ENCODE data around the gene PDE8B.
A peak's percentile ranks its signal among the peaks of the same experiment; 100 is the strongest.
"Not testable (repeated sequence)": the region's sequence is repeated elsewhere in the genome, so short reads cannot be mapped to it uniquely, and the experiment has no call there.

Gene PDE8B

DNA sequence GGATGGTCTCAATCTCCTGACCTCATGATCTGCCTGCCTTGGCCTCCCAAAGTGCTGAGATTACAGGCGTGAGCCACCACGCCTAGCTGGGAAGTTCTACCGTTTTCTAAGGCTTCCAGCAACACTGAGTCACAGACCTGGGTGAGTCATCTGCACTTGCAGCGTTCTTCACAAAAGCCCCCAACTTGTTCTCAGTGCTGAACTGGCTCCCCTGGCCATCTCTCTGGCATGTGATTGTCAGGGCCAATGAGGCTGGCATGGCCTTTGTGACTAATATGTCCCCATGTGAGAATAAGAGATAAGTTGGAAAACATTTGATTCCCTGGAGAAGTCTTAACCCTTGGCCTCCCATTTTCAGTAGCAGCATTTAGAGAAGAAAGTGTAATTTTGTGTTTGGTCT lies 157.3 kb downstream of the PDE8B start:
- DNase-seq = no peak

DNA sequence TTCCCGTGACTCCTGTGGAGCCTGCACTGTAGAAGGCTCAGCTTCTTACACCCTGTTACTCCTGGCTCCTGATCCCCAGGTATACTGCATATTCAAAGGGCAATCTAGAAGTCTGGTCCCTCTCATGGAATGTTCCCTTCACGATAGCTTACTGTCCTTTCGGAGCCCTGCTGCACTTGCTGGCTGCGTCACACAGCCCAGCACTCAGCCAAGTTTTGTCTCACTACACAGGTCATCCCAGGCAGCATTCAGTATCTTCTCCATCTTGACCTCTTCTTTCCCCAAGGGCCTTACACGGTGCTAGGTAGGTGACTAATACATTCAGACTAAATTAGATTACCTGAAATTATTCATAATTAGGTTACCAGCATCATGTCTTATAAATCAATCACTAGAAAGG lies 157.9 kb downstream of the PDE8B start:
- DNase-seq = no peak

DNA sequence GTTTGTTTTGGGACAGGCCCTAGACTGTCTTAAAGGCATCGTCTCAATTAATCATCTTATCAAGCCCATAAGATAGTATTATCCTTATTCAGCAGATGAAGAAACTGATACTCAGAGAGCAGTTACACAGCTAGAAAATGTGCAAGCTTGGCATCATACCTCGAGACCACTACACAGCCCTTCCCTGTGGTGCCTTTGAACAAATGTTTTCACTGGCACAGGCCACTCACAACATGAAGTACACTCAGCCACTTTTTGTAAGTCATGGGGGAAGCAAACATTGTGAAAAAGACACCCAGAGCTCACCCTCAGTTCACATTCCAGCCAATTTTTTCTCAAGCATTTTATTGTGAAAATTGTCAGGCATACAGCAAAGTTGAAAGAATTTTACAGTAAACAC lies 159.1 kb downstream of the PDE8B start:
- no peak for DNase-seq

DNA sequence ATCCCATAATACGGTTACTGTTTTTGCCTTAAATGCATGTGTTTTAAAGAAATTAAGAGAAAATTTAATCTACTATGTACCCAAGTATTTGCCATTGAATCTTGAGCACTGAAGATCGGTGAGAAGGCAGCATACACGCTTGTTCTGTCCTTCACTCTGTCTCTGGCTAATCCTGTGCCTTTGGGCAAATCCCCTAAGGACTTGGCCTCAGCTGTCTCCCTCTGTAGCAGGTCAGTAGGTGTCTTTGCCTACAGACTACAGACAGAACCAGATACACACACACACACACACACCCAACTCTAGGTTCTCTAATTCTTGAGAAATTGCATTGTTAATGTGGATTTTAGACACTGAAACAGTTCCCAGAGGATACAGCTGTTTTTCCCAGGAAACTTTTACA lies 164.2 kb downstream of the PDE8B start:
- DNase-seq = no peak

DNA sequence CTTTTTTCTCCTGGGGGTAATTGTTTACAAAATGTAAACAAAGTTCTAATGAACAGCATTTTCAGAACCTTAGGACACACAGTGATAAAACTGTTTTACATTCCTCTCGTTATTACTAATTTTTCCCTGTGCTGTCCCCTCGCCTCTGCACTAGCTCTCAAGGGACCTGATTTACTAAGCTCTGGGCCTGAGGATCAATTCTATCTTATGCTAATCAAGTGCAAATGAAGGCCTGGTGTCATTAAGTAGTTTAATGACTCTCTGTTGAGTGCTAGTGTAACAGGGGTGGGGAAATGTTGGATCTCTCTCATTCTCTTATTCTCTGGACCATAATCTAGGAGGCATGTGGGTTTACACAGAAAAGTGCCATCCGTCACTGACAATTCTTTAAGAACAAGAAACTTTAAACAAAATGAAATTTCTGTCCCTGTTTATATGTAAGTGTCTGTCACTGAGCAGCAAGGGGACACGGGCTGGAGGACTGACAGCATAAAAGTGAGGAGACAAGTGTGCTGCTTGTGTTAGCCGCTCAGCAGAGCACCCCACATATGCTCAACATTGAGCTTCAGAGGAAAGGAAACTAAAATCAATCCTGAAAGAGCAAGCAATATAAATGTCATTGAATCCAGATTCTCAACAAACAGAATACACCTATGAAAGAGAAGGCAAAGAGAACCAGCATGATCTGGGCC lies 166.3 kb downstream of the PDE8B start:
- no peak for DNase-seq

DNA sequence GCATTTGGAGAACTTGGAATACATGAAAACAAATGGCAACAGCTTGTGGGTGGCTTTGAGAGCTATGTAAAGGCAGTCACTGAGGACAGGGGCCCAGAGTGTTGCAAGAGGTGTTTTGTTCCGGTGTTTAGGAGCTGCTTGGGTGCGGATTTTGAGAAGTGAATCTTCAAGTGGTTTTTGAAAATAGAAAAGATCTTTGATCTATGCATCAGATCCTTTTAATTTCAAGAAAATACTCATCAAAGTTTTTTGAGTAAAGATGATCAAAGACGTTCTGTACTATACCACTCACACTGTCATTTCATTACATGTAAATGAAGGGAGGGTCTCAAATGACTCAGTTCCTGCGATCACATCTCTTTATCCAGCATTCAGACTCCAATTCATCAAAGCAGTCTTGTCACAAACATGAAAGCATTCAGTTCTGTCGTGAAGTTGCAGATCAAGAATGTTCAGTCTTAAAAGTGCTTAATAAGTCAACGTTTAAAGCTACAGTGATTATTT lies 169.1 kb downstream of the PDE8B start:
- peak in 1 of 4 experiments; percentile 5 for DNase-seq

DNA sequence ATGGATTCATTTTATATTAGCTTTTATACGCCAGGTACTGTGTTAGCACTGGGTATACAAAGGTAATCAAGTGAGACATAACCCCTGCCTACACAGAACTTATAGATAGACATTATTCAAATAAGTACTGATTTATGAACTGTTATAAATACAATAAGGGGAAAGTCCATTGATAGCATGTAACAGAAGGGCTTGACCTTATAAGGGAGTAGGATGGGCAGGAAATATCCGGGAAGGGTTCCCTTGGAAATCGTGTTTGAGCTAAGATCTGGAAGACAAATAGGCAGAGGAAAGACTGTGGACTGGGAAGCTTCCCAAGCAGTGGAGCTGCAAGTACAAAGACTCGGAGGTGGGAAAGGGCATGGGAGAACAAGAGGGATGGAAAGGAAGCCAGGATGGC lies 170.2 kb downstream of the PDE8B start:
- DNase-seq = no peak

DNA sequence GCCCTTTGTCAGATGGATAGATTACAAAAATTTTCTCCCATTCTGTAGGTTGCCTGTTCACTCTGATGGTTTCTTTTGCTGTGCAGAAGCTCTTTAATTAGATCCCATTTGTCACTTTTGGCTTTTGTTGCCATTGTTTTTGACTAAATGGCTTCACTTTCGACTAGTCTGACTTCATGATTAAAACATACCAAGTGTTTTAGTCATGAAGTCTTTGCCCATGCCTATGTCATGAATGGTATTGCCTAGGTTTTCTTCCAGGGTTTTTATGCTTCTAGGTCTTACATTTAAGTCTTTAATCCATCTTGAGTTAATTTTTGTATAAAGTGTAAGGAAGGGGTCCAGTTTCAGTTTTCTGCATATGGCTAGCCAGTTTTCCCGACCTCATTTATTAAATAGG lies 172.9 kb downstream of the PDE8B start:
- DNase-seq = not testable (repeated sequence)

DNA sequence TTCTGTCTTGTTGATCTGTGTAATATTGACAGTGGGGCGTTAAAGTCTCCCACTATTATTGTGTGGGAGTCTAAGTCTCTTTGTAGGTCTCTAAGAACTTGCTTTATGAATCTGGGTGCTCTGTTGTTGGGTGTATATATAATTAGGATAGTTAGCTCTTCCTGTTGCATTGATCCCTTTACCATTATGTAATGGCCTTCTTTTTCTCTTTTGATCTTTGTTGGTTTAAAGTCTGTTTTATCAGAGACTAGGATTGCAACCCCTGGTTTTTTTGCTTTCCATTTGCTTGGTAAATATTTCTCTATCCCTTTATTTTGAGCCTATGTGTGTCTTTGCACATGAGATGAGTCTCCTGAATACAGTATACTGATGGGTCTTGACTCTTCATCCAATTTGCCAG lies 175.9 kb downstream of the PDE8B start:
- not testable (repeated sequence) for DNase-seq

DNA sequence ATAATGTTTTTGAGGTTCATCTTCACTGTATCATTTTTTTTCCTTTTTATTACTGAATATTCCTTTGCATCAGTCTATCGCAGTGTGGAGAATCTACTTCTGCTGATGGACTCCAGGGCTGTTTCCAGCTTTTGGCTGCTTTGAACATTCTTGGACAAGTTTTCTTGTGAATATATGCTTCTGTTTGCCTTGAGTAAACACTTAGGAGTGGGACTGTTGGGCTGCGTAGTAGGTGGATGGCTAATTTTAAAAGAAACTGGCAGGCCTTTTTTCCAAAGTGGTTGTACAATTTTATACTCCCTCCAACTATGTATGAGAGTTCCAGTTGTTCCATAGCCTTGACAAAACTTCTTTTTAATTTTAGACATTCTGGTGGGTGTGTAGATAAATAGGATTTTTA lies 179.3 kb downstream of the PDE8B start:
- DNase-seq = no peak

DNA sequence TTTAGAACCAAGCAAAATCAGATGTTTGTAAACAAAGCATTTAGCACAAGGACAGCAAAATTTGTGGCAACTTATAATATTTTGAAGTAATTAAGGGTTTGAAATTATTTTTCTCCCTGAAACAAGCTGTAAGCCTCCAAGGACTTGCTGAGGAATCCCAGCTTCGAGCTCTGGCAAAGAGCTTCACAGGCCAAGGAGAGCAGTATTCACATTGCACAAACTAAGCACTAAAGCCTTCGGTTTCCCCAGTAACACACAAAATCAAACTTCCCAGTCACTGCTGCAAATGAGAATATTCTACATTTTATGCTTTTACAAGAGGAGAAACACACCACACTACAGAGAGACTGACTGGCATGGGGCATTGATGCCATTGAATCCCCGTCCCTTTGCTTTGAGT lies 179.7 kb downstream of the PDE8B start:
- DNase-seq = no peak

DNA sequence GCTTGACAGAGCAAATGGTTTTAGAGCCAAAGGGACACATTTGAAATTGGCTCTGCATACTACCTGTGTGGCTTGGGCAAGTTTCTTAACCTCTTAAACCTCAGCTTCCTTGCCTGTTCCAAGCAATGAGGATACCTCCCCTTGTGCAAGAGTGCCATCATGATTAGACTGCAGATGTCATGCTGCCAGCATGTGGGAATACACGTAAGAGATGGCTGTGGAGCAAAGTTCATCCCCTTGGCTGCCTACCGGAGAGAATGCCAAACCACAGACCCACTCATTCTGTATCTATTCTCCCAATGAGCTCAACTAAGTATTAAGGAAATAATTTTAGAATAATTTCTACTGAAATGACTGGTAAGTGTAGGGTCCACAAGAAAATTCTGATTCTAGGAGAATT lies 180.3 kb downstream of the PDE8B start:
- no peak for DNase-seq

DNA sequence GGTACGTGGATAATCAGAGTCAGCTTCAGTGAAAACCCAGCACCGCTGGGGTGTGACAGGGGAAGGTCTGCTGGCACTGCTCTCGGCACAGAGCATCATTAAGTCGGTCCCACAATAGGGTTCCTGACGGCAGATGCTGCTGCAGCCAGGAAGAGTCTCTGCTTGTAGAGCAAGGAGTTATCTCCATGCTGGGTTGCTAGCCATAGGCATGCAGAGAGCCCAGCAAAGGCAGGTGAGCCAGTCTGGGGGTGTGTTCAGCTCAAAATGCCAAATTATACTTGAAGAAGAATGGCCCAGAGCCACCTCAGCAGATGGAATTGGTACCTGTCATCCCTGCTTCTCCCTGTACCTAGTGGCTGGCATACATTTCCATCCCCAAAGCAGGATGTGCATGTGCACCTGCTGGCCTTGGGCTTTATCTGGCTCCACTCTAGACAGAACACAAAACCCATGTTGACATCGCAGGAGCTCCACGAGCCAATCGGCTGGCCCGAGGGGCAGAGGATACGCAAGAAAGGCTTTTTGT lies 180.8 kb downstream of the PDE8B start:
- DNase-seq = no peak

DNA sequence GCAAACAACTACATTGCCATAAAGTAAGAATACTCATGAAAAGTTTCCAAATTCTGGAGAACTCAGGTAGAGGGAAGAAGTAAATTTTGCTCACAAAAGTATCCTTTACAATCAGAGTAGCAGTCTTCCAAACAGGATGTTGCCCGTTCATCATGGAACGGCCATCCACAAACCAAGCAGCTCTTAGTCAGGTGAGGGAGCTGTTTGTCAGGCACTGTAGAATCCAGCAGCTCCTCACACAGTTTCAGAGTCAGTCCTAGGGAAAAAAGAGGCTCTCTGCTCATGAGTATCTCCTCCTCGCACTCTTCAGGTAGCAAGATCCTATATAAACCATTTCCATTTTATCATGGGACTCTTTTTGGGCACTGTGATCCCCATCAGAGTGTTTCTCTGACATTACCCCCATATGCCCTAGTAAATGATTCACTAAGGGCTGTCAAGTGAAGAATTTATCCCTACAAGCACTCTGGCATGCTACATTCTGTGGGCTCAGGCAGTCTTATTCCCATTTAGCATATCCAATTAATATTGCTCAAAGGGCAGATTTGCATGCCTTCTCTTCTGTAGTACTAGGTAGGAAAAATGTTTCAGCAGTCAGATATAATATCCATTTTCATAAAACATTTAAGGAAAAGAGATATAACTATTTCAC lies 183.7 kb downstream of the PDE8B start:
- no peak for DNase-seq

DNA sequence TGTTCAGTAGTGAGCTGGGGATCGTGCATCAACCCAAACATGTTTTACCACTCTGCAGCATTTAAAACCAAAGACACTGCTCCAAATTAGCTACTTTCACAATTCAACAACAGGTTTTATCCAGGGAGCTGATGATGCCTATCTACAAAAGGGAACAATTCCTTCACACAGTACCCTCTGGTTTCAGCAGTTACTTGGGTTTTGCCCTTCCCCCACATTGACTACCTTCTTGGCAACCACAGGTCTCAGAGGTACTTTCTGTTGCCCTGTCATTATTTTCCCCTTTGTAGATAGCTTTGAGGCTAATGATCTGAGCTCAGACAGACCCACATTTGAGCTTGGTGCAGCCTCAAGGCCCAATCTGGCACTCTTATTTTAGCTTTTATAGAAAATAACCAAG lies 185.5 kb downstream of the PDE8B start:
- DNase-seq = no peak

DNA sequence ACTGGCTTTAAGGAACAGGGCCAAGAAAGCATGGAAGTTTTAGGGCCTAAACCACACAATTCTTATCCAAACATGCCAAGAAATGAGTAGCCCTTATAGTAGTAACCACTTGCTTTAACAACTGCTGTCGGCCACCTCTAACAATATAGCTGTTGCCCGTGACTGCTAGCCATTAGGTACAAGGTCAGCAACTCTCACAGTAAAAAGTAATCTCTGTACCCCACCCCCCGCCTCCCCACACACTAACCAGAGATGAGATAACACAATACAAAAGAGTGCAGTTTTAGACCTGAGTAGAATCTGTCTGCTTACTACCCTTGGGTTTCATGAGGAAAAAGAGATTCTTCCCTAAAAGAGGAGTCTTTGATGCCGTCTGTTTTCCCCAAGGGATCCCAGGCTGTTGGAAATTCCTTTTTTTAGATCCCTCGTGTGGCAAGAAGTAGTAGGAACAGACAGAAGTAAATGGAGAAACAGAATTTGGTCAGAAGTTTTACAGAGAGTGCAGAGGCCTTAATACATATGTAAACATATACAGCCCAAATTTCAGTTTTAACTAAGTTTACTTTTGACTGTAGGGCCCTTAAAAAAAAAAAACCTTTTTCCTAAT lies 187.3 kb downstream of the PDE8B start:
- DNase-seq = no peak

DNA sequence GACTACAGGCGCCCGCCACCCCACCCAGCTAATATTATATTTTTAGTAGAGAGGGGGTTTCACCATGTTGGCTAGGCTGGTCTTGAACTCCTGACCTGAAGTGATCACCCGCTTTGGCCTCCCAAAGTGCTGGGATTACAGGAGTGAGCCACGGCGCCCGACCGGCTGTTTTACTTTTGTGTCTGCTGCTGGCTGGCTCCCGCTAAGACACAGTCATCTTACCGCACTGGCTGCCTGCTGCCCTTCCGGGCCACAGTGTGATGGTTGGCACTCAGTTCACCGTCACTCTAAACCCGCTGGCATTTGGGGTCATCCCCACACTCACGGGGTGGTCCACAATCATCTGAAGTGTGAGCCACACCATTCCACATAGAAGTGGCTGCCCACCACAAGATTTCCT lies 188.0 kb downstream of the PDE8B start:
- DNase-seq = no peak

DNA sequence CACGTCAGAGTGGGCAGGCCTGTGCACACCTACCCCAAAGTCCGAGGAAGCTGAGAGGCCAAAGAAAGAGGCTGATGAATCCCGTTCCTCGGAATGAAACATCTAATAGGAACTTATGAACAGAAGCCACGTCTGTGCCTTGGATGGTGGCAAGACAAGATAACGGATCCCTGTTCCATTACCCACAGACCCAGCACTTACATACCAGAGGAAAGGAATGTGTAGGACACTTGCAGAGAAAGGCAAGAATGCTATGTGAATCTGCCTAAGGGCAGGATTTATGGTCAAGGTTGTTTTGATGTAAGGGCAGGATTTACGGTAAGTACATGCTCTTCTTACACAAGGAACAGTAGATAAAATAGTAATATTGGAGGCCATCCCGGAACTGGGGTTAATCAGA lies 188.4 kb downstream of the PDE8B start:
- no peak for DNase-seq

DNA sequence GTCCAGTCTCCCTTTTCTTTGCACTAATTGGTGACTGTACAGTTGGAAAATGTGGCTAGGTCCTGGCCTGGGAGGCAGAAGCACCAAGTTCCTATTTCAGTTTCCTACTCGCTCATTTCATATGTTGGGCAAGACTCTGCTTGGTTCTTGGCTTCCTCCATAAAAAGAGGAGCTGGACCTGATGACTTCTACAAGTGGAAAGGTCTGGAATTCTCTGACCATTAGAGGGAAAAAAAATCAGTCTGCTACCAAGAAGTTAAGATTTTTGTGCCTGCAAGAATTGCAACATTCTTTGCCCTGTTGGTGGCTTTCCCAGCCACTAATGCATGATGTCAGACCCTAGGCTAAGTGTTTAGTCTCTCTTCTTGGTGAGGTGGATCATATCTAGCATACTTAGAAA lies 190.2 kb downstream of the PDE8B start:
- no peak for DNase-seq

DNA sequence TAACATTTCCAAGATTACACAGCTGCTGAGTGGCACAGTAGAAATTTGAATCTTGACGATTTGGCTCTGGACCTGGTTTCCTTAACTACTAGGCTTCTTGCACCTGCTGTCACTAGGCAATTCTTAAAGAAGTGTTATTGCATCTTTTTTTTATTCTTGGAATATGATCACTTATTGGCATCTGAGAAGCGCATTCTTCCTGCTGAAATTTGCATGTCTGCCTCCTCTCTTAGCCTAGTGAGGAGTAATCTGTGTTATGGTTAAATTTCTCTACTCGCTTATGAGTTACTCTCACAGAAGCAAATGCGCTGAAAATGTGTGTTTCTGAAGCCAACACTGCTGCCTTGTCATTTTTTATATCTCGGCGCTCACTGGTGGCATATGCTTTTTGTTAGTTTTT lies 192.3 kb downstream of the PDE8B start:
- DNase-seq = no peak

DNA sequence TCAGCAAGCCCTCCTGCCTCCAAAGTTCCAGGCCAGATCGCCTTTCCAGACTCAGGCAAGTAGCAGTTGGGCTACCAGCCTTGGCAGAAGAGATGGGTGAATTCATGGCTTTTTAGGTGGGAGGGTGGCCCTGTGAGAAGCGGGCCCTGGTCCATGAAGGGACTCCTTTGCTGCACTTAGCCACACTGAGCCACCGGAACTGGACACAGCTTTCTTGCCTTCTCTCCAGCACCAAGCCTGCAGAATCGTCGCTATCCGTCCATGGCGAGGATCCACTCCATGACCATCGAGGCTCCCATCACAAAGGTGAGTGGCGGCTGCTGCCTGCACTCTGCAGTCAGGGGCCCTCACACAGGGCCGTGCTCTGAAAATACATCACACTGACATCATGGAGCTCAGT lies 196.7 kb downstream of the PDE8B start:
- no peak for DNase-seq

DNA sequence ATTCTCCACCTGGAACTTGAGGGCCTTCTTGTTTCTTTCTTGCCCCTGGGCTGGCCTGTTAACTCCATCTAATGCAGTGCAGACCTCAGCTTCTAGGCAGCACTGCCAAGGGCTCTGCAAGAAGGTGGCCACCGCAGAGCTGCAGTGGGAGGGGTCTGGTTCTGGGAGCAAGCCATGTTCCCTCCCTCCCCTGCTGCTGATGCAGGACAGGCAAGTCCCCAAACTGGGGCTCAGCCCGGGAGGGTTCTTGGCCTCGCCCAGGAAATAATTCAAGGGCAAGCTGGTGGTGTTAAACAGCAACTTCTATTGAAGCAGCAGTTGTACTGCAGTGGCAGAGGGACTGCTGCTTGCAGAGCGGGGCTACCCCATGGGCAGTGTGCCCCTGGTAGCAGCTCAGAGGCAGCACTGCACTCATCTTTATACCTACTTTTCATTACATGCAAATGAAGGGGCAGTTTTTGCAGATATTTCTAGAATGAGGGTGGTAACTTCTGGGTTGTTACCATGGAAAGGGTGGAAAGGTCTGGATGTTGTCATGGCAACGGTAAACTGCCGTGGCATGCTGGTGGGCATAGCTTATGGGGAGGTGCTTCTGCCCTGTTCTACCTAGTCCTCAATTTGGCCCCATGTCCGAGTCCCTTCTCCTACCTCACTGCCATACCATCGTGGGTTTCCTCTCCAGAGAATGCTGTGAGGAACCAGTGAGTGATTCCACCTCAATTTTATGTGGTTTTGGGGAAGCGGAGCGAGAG lies 199.6 kb downstream of the PDE8B start:
- DNase-seq = no peak

DNA sequence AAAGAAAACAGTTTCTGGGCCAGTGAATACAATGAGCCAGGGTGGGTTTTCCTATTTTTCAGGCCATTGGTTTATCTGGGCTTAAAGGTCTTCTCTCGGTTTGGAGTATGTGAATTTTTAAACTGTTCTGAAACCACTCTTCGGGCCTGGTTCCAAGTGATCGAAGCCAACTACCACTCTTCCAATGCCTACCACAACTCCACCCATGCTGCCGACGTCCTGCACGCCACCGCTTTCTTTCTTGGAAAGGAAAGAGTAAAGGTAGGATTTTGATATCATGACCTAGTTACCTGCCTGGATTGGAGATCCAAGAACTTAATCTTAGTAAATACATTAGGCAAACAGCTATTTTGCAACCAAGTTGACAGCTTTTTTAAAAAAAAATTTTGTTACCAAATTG lies 202.6 kb downstream of the PDE8B start:
- DNase-seq = no peak

All from activated CD4-positive, CD25-positive, alpha-beta regulatory T cell (primary cell).